HG03442 (cell line): ENCODE measurements around the gene TMPRSS9.

ENCODE experiments used
- ATAC-seq: cut with Tn5 transposase; IDR thresholded peaks from one replicate; pipeline ENCODE4 v1.9.1; 2021; ENCODE audit warnings: mild to moderate bottlenecking, moderate library complexity; ENCODE audit not compliant: unreplicated experiment

TMPRSS9 gene

DNA sequence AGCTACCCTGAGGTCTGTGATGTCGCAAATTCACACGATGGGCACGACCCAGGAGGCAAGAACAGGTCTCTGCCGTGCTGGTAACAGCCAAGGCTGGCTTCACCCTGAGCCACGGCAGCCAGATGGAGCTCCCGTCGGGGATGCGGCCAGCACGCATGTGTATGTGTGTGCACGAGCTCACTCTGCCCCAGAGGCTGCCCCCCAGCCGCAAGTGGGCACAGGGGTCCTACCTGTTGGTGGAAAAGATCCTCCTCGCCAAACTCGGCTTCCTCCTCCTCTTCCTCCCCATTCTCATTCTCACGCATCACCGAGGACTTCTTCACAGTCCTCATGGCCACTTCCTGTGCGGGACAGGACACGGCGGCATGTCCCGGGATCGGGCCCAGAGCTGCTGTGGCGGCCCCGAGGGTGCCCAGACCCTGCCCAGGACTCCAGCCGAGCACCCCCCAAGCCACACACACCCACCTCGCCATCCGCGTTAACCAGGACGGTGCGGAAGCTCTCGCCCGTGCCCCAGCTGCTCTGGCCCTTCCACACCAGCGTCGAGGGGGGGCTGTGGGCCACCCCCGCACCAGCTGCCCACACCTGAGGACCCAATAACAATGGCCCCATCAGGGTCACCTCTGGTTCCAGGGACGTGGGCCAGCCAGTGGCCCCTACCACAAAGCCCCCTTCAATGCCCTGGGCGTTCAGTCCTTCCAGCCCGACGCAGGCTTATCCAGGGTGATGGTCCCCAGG is 71.4 kb downstream of the TMPRSS9 start:
- no peak for ATAC-seq

DNA sequence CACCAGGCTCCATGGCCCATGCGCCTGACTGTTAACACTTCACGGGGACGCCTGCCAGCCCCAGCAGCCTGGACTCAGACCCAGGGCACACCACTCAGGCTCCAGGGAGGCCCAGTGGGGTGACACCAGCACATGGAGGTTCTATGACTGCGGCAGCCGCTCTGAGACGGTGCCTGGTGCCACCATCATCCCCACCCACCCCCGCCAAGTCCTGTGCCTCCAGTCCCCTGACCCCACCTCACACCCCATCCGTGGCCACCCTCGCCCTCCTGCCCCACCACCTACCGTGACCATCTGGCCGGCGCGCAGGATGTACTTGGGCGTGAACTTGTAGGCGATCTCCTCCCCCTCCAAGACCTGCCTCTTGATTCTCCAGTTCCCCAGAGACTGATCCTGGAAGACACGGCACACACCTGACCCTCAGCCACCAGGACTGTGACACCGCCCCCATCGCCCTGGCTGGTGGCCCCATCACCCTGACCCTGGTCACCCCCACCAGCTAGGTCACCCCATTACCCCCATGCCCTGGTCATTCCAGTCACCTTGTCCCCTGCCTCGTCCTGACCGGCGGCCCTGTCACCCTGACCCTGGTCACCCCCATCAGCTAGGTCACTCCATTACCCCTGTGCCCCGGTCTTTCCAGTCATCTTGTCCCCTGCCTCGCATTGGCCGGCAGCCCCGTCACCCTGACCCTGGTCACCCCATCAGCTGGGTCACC is 72.2 kb downstream of the TMPRSS9 start:
- ATAC-seq: no peak

- no peak for ATAC-seq
These were observed 73.8 kb downstream of the TMPRSS9 start for GRCh38 chr19:2433854-2434253.

DNA sequence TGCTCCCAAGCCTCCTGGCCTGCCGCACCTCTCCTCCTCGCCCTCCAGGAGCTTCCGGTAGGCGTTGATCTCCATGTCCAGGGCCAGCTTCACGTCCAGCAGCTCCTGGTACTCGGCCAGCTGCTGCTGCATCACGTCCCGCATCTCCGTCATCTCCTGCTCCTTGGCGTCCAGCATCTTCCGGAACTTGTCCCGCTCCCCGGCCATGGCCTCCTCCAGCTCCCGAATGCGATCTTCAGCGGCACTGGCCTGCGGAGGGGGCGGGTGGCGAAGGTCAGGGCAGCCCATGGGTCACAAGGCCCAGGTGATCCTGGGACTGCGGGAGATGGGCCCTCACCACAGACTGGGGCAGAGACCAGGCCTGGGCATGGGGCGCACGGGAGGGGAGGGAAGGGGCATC is 74.2 kb downstream of the TMPRSS9 start:
- no peak for ATAC-seq

DNA sequence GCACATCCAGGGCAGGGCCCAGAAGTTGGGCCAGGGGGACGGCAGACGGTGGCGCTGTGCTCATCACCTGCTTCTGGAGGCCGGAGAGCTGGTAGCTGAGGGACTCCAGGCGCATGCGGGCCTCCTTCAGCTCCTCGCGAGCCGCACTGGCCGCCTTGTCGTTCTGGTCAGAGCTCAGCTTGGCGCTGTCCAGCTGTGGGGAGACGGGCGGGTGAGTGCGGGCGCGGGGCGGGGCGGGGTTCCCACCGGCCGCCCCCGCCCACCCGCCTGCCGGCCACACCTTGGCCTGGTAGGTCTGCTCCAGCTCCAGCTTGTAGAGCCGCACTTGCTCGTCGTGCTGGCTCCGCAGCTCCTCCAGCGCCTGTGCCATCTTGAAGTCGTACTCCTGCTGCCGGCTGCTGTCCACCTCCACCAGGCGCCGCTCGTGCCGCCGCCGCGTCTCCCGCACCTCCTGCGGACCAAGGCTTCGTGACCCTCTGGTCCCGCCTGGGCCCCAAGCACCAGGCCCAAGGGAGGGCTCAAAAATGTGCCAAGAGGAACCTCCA is 74.7 kb downstream of the TMPRSS9 start:
- ATAC-seq: no peak

- no peak for ATAC-seq
These were observed 76.3 kb downstream of the TMPRSS9 start for GRCh38 chr19:2436384-2436783.

- ATAC-seq: no peak
These were observed 76.9 kb downstream of the TMPRSS9 start for GRCh38 chr19:2436926-2437325.

DNA sequence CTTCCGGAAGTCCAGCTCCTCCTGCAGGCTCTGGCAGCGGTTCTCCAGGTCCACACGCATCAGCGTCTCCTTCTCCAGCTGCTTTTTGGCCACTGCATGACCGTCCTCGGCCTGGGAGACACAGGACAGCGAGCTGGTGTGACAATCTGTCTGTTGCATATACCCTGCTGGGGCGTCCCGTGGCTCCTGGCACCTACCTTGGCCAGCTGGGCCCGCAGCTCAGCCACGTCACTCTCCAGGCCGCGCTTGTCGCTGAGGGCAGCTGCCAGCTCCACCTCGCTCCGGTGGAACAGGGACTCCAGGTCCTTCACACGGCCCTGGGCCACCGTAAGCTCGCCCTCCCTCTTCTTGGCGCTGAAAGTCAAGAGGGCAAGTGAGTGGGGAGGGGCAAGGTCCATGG is 78.1 kb downstream of the TMPRSS9 start:
- no peak for ATAC-seq

- ATAC-seq: no peak
These were observed 80.5 kb downstream of the TMPRSS9 start for GRCh38 chr19:2440515-2440914.

- ATAC-seq: no peak
These were observed 81.2 kb downstream of the TMPRSS9 start for GRCh38 chr19:2441096-2441752.

DNA sequence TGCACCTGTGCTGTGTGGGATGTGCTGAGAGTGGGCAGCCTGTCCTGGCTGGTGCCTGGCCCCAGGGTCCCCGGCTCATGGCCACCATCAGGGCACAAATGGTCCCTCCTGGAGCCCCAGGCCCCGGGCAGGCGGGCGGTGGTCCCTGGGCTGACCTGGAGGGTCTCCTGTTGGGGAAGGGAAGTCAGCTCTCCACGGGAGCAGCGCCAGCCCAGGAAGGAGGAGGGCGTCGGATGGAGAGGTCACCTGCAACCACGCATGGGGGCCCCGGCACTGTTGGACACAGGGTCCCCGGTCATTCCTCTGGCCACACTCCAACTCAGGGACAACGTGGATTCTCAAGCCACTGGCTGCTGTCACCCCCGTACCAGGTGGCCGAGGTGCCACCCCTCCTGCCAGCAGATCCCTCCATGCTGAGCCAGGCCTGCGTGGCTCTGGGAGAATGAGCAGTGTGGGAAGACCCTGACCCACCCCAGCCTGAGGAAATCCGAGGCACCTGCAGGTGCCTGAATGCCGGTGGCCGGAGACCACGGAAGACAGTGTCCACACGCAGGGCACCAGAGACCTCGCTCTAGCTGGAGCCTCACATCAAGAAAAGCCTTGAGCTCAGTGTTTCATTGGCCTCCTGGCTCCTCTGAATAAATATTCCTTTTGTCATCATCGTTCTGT is 83.2 kb downstream of the TMPRSS9 start:
- ATAC-seq: no peak

DNA sequence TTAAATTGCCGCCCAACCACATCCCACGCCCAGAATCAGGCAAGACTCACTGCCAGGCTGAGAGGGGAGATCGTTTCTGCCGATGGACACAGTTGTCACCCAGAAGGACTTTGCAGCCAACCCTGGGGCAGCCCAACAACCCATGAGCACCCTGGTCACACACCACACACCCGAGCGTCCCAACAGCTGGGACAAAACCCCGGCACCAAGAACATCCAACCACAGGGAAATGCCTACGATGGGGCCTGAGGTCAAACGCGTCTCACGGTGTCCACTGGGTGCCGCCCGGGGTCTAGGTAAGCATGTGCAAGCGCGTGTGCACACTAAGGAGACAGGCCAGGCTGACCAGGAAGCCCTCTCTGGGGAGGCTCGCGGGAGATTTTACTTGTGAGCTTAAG is 83.7 kb downstream of the TMPRSS9 start:
- no peak for ATAC-seq

DNA sequence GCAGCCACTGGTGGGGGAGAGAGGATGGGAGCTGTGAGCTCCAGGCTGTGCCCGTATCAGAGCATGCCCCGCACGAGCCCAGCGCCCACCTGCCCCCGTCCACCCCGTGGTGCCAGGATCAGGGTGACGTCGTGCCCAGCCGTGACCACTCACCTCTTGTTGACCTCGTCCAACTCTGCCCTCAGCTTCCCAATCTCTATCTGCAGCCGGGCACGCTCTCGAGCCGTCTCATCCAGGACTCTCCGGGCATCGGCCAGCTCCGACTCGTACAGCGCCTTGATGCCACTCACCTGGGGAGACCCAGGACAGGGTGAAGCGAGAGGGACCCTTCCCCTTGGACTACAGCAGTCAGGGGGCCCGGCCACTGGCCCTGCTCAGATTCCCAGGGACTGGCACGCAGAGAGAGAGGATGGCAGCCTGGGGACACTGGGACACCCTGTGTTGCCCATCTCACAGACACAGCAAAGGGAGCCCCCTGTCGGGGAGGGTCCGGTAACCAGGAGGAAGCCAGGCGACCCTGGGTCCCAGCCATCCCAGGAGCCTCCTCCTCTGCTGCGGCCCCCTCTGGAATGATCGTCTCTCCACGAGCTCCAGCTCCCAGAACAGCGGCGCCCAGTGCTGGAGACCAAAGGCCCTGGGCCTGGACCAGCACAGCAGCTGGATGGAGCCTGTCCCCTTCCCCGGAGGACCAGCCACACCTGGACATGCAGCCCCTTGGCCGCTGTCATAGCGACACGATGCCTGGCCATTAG is 84.4 kb downstream of the TMPRSS9 start:
- no peak for ATAC-seq

- ATAC-seq: no peak
These were observed 86.3 kb downstream of the TMPRSS9 start for GRCh38 chr19:2446381-2446780.

DNA sequence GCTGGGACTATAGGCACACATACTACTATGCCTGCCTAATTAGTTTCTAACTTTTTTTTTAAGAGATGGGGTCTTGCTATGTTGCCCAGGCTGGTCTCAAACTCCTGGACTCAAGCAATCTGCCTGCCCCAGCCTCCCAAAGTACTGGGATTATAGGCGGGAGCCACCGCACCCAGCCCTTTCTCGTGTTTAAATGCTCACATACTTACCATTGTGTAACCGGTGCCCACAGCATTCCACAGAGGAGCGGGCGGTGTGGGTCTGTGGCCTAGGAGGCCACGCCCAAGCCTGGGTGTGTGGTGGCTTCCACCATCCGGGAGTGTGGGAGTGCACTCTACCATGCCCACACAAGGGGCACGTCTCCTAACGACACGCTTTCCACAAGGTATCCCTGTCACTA is 89.0 kb downstream of the TMPRSS9 start:
- no peak for ATAC-seq

GRCh38 chr19:2451138-2451537 is 91.1 kb downstream of the TMPRSS9 start:
- no peak for ATAC-seq

DNA sequence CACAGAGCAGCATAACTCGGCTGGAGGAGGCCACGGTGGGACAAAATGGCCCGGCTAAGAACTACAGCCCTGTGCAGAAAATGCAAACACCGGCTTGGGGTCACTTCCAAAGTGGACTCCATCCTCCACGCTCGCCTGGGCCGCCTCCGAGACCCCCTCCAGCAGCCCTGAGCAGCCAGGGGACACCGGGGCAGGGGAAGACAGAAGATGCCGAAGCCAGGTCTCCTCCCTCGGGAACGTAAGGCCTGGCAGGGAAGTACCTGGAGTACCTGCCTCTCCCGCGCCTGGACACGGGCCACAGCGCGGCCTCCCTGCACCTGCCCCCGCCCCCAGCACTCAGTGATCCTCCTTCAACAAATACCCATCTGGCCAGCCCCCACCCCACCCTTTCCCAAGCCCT is 91.7 kb downstream of the TMPRSS9 start:
- ATAC-seq: no peak

- ATAC-seq: no peak
These were observed 93.5 kb downstream of the TMPRSS9 start for GRCh38 chr19:2453431-2454025.

- no peak for ATAC-seq
These were observed 94.3 kb downstream of the TMPRSS9 start for GRCh38 chr19:2454199-2454961.
